ENCODE measurements around the gene CPTP. TPM values are rescaled to one million over a fixed set of nuclear protein-coding genes. Genes with fewer than 3 reads are reported as not detected.
A peak's percentile ranks its signal among the peaks of the same experiment; 100 is the strongest.

CPTP gene
- total and polyA plus RNA-seq, 2 of the 13 experiments (the other 11 are each of a cell fraction or from before 2014, with no cell fraction given), result 5.5 to 9.3 TPM

GRCh38 chr1:1281533-1282321, 42.9 kb upstream of the CPTP start (continued):
- TF ChIP-seq, protein P1, sequence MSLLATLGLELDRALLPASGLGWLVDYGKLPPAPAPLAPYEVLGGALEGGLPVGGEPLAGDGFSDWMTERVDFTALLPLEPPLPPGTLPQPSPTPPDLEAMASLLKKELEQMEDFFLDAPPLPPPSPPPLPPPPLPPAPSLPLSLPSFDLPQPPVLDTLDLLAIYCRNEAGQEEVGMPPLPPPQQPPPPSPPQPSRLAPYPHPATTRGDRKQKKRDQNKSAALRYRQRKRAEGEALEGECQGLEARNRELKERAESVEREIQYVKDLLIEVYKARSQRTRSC (CRISPR knock-in tag; IDR thresholded peaks at IDR 0.05; ENCODE audit: low read depth), result no peak
- TF ChIP-seq BRF2 (CRISPR knock-in tag; IDR thresholded peaks at IDR 0.05) (no peak), TARDBP (CRISPR knock-in tag; IDR thresholded peaks at IDR 0.05) (peak; percentile 65; the same call in 1 of the 2 replicates), LCORL (IDR thresholded peaks at IDR 0.05) (no peak), LCORL (CRISPR knock-in tag; IDR thresholded peaks at IDR 0.05) (peak; percentile 95), NR3C1 (CRISPR knock-in tag; IDR thresholded peaks at IDR 0.05) (no peak), ZNF10 (CRISPR knock-in tag; IDR thresholded peaks at IDR 0.05; ENCODE audit: borderline replicate concordance, low read depth) (no peak), ZBTB33 (CRISPR knock-in tag; IDR thresholded peaks at IDR 0.05) (peak; percentile 39; the same call in 1 of the 2 replicates), SMC3 (IDR thresholded peaks at IDR 0.05; ENCODE audit: low read length) (no peak), ZNF678 (CRISPR knock-in tag; IDR thresholded peaks at IDR 0.05) (no peak), HIVEP1 (CRISPR knock-in tag; IDR thresholded peaks at IDR 0.05) (peak; percentile 62; the same call in 1 of the 2 replicates), TSC22D2 (CRISPR knock-in tag; IDR thresholded peaks at IDR 0.05; ENCODE audit: borderline replicate concordance) (no peak), ZNF766 (CRISPR knock-in tag; IDR thresholded peaks at IDR 0.05; ENCODE audit: borderline replicate concordance) (no peak), HDAC1 (CRISPR knock-in tag; IDR thresholded peaks at IDR 0.05) (peak; percentile 73), ZSCAN5A (CRISPR knock-in tag; IDR thresholded peaks at IDR 0.05; ENCODE audit: borderline replicate concordance) (no peak), ZNF547 (CRISPR knock-in tag; IDR thresholded peaks at IDR 0.05) (0 out of 2 replicates have a peak, but pooled peaks have one; percentile 29), ZNF335 (CRISPR knock-in tag; IDR thresholded peaks at IDR 0.05) (0 out of 2 replicates have a peak, but pooled peaks have one; percentile 57), ETV6 (CRISPR knock-in tag; conservative IDR thresholded peaks at IDR 0.05) (no peak), NFRKB (IDR thresholded peaks at IDR 0.05) (no peak), ZNF83 (CRISPR knock-in tag; IDR thresholded peaks at IDR 0.05; ENCODE audit: borderline replicate concordance) (no peak), TFDP1 (CRISPR knock-in tag; IDR thresholded peaks at IDR 0.05; ENCODE audit: borderline replicate concordance) (no peak), KAT7 (CRISPR knock-in tag; IDR thresholded peaks at IDR 0.05; ENCODE audit: borderline replicate concordance) (no peak), ZSCAN20 (CRISPR knock-in tag; IDR thresholded peaks at IDR 0.05; ENCODE audit: borderline replicate concordance) (no peak)
- TF ChIP-seq, protein P2, sequence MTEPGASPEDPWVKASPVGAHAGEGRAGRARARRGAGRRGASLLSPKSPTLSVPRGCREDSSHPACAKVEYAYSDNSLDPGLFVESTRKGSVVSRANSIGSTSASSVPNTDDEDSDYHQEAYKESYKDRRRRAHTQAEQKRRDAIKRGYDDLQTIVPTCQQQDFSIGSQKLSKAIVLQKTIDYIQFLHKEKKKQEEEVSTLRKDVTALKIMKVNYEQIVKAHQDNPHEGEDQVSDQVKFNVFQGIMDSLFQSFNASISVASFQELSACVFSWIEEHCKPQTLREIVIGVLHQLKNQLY (CRISPR knock-in tag; IDR thresholded peaks at IDR 0.05), result no peak
